ENCODE measurements around the gene FRAS1.
"Not testable (repeated sequence)": the region's sequence is repeated elsewhere in the genome, so short reads cannot be mapped to it uniquely, and the experiment has no call there.

Gene FRAS1

DNA sequence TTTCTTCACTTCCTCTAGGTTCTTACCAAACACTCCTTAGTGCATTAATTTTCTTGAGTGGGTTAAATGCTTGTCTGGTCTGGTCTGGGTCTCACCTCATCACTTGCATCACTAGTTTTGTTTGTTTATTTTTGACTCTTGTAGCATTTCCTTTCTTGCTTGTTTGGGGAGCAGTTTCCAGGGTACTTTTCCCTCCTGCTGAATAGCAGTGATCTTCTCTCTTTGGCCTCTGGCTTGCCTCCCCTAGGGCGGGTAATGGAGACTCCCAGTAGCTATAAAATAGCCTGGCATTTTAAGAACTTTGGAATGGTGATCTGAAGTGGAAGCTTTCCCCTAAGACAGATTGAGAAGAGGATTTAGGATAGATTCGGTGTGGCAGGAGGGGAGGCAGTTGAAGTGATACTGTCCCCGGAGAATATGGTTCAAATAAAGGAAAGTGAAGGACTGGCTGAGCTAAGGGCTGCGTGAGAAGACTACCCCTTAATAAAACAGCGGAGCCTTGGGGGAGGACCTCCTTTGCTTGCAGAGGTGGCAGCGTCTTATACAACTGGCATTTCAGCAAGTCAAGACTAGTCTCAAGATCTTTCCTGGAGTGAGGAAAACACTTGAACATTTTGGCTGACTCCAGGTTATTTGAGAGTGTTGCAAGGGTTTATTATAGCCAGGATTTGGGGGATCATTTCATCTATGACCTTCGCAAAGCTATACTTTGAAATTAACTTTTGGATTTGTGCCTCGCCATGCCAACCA, 190.6 kb downstream of the FRAS1 start:
- H3K4me1 ChIP-seq = peaks cover 4% of the 10 kb centered on the region; the same call in 1 of the 2 replicates
- H4K20me1 ChIP-seq = no peaks in the 10 kb centered on the region
- H3K9me3 ChIP-seq = peaks cover 14% of the 10 kb centered on the region
- no peaks in the 10 kb centered on the region for H3K27me3 ChIP-seq
- no peak overlapping the region for H3K4me3 ChIP-seq
- H3K4me2 ChIP-seq = no peak overlapping the region
- H3K9ac ChIP-seq = no peak overlapping the region
- no peak overlapping the region for H3K27ac ChIP-seq
- TF ChIP-seq Cebpa-rat (IDR thresholded peaks at IDR 0.05) = no peak
- no peaks in the 10 kb centered on the region for H3K36me3 ChIP-seq

DNA sequence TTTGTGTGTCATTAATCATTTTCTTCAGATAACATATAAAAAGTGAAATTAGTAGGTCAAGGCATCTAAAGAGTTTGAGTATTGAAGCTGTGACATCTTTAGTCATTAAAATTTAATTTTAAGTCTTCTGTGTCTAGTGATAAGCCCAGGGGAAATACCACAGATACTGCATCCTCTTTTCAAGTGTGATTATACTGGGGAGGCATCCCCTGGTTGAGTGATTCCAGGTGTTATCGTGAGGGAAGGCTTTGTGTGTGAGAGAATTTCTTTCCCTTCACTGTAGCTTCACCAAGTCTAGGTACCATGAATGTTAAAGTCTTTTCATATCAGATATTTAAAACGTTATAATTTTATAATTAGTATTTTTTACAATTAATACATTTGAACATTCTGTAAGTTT, 193.4 kb downstream of the FRAS1 start:
- H3K4me1 ChIP-seq = peaks cover 4% of the 10 kb centered on the region; the same call in 1 of the 2 replicates
- no peaks in the 10 kb centered on the region for H4K20me1 ChIP-seq
- TF ChIP-seq Cebpa-rat (IDR thresholded peaks at IDR 0.05) = no peak
- H3K9ac ChIP-seq = no peak overlapping the region
- peaks cover 23% of the 10 kb centered on the region for H3K9me3 ChIP-seq
- H3K27ac ChIP-seq = no peak overlapping the region
- H3K4me3 ChIP-seq = no peak overlapping the region
- H3K4me2 ChIP-seq = no peak overlapping the region
- H3K27me3 ChIP-seq = no peaks in the 10 kb centered on the region
- H3K36me3 ChIP-seq = no peaks in the 10 kb centered on the region

DNA sequence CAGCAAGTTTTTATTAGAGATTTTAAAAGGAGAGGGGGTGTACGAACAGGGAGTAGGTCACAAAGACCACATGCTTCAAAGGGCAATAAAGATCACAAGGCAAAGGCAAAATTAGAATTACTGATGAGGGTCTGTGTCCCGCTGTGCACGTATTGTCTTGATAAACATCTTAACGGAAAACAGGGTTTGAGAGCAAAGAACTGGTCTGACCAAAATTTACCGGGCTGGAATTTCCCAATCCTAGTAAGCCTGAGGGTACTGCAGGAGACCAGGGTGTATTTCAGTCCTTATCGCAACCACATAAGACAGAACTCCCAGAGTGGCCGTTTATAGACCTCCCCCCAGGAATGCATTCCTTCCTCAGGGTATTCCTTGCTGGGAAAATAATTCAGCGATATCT, 195.7 kb downstream of the FRAS1 start:
- H3K9ac ChIP-seq, H4K20me1 ChIP-seq, H3K4me1 ChIP-seq, H3K27me3 ChIP-seq, H3K4me3 ChIP-seq, H3K36me3 ChIP-seq, H3K4me2 ChIP-seq, H3K27ac ChIP-seq: not testable (repeated sequence)
- H3K9me3 ChIP-seq = peaks cover 23% of the 10 kb centered on the region

DNA sequence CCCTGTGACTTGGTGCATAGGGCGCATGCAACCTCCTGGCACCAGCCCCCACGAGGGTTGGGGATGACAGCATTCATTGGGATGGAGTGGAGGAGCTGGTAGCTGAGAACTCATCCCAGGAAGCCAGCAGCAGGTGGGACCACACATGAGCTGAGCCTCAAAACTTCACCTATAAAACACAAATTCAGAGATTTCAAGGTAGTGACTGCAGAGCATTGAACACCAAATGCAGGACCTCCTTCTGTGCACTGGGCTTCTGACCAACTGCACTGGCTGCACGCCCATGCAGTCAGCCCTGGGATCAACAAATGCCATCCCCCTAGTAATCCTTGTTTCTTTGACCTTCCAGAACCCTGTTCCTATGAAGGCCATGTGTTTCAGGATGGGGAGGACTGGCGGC, 197.8 kb downstream of the FRAS1 start:
- Histone ChIP-seq H3K27me3 (no peaks in the 10 kb centered on the region), H4K20me1 (no peaks in the 10 kb centered on the region), H3K36me3 (no peaks in the 10 kb centered on the region), H3K4me3 (no peak overlapping the region), H3K9ac (no peak overlapping the region), H3K4me1 (peaks cover 4% of the 10 kb centered on the region; the same call in 1 of the 2 replicates), H3K4me2 (no peak overlapping the region), H3K9me3 (peaks cover 23% of the 10 kb centered on the region), H3K27ac (no peak overlapping the region)
- no peak for TF ChIP-seq Cebpa-rat (IDR thresholded peaks at IDR 0.05)

DNA sequence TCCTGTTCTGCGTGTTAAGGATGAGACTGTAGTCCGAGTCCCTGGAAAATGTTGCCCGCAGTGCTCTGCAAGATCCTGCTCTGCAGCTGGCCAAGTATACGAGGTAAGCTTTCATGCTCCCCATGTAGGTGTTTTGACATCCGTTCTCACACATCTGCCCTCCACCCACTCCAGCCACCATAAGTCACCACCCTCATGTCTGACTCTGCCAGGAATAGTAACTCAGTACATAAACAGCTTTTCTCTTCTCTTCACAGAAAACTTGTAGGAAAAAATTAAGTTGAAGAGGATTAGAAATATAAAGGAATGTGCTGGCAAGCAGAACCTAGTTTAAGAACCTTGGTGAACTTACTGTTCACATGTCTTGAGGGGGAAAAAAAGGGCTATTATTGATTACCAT, 207.9 kb downstream of the FRAS1 start:
- peaks cover 10% of the 10 kb centered on the region for H3K9me3 ChIP-seq
- 0 out of 2 replicates have a peak, but pooled peaks cover 1% of the 10 kb centered on the region for H3K4me1 ChIP-seq
- H4K20me1 ChIP-seq = no peaks in the 10 kb centered on the region
- no peak overlapping the region for H3K9ac ChIP-seq
- TF ChIP-seq Cebpa-rat (IDR thresholded peaks at IDR 0.05) = no peak
- no peaks in the 10 kb centered on the region for H3K27me3 ChIP-seq
- no peak overlapping the region for H3K4me2 ChIP-seq
- H3K36me3 ChIP-seq = no peaks in the 10 kb centered on the region
- H3K27ac ChIP-seq = no peak overlapping the region
- no peak overlapping the region for H3K4me3 ChIP-seq

DNA sequence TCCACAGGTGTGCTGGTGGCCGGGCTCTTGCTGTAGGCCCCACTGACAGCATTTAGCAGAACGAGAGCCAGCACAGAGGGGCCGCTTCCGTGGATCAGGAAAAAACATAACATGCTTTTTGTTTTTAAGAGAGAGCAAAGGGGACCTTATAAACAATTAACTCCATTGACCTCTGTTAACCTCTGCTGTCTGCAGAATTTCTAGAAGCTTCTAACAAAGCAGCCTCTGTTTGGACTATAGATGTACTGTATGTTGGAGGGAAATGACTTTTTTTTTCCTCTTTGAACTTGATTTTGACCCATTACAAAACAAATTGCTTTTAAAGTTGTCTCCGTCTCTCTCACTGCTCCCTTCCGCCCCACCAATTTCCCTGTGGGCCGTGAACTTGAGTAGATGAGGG, 210.7 kb downstream of the FRAS1 start:
- Histone ChIP-seq H3K27ac (no peak overlapping the region), H3K36me3 (no peaks in the 10 kb centered on the region), H3K4me2 (no peak overlapping the region), H4K20me1 (no peaks in the 10 kb centered on the region), H3K9ac (no peak overlapping the region), H3K4me1 (0 out of 2 replicates have a peak, but pooled peaks cover 3% of the 10 kb centered on the region), H3K4me3 (no peak overlapping the region), H3K27me3 (no peaks in the 10 kb centered on the region), H3K9me3 (peaks cover 10% of the 10 kb centered on the region)
- TF ChIP-seq Cebpa-rat (IDR thresholded peaks at IDR 0.05) = no peak

DNA sequence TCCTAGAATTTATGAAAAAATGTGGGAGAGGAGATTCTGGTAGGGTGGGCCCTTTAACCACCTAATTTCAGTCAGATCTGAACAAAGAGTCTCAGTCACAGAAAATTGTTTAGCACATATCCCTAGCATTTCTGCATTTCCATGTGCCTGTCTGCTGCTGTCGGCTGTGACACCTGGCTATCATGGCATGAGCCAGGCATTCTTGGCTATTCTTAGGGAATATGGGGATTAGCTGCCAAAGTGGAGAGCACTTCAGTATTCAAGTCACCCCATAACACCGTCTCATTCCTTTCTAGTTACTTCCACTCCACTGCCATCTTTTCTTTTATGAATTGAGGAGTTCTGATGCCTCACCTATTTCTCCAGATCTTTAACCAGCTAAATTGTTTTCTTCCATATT, 211.5 kb downstream of the FRAS1 start:
- no peaks in the 10 kb centered on the region for H4K20me1 ChIP-seq
- H3K4me3 ChIP-seq = no peak overlapping the region
- no peak overlapping the region for H3K27ac ChIP-seq
- no peaks in the 10 kb centered on the region for H3K36me3 ChIP-seq
- no peak for TF ChIP-seq Cebpa-rat (IDR thresholded peaks at IDR 0.05)
- H3K4me2 ChIP-seq = no peak overlapping the region
- H3K9ac ChIP-seq = no peak overlapping the region
- 0 out of 2 replicates have a peak, but pooled peaks cover 3% of the 10 kb centered on the region for H3K4me1 ChIP-seq
- peaks cover 10% of the 10 kb centered on the region for H3K9me3 ChIP-seq
- no peaks in the 10 kb centered on the region for H3K27me3 ChIP-seq

DNA sequence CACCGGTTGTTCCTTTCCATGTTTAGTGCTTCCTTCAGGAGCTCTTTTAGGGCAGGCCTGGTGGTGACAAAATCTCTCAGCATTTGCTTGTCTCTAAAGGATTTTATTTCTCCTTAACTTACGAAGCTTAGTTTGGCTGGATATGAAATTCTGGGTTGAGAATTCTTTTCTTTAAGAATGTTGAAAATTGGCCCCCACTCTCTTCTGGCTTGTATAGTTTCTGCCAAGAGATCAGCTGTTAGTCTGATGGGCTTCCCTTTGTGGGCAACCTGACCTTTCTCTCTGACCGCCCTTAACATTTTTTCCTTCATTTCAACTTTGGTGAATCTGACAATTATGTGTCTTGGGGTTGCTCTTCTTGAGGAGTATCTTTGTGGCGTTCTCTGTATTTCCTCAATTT, 218.3 kb downstream of the FRAS1 start:
- not testable (repeated sequence) for H3K4me1 ChIP-seq, H3K27ac ChIP-seq, H3K9ac ChIP-seq, H3K27me3 ChIP-seq, H3K4me3 ChIP-seq, H3K36me3 ChIP-seq, H3K4me2 ChIP-seq, H3K9me3 ChIP-seq, H4K20me1 ChIP-seq

DNA sequence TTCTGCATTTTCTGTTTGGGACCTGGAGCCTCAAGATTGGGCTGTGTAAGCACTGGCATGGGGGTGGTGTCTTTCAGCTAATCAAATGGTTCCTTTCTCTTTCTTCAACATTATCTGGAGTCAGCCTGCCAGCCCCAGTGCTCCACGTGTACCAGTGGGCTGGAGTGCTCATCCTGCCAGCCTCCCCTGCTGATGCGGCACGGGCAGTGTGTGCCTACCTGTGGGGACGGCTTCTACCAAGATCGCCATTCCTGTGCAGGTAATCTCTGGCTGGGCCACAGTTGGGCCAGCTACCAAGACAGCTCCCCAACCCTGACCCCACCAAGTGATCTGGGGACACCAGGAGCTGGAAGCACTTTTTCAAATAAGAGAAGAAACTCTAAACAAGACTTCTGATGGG, 229.2 kb downstream of the FRAS1 start:
- no peak overlapping the region for H3K4me2 ChIP-seq
- H3K9me3 ChIP-seq = no peaks in the 10 kb centered on the region
- no peak overlapping the region for H3K27ac ChIP-seq
- no peaks in the 10 kb centered on the region for H3K27me3 ChIP-seq
- no peak overlapping the region for H3K4me3 ChIP-seq
- H3K4me1 ChIP-seq = no peaks in the 10 kb centered on the region
- H3K36me3 ChIP-seq = no peaks in the 10 kb centered on the region
- no peaks in the 10 kb centered on the region for H4K20me1 ChIP-seq
- no peak for TF ChIP-seq Cebpa-rat (IDR thresholded peaks at IDR 0.05)
- no peak overlapping the region for H3K9ac ChIP-seq

DNA sequence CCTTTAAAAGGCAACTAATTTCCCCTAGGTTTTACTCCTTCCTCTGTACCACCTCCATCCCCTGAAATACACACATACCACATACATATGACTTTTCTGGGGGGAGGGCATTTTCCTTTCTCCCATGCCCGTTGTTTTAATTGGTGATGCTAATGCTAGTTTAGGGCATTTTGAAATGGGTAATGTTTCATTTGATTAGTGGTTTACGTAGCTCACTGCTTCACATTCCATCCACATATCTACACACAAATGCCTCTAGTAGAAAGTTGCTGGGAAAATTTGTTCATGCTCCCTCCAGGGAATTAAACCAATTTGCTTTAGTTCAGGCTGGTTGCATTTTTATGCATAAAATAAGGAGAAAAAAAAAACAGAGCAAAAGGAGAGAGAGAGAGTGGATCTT, 231.2 kb downstream of the FRAS1 start:
- no peak overlapping the region for H3K9ac ChIP-seq
- H3K4me2 ChIP-seq = no peak overlapping the region
- no peak for TF ChIP-seq Cebpa-rat (IDR thresholded peaks at IDR 0.05)
- H4K20me1 ChIP-seq = no peaks in the 10 kb centered on the region
- H3K27me3 ChIP-seq = no peaks in the 10 kb centered on the region
- no peak overlapping the region for H3K27ac ChIP-seq
- H3K4me3 ChIP-seq = no peak overlapping the region
- H3K4me1 ChIP-seq = no peaks in the 10 kb centered on the region
- H3K9me3 ChIP-seq = no peaks in the 10 kb centered on the region
- H3K36me3 ChIP-seq = no peaks in the 10 kb centered on the region

DNA sequence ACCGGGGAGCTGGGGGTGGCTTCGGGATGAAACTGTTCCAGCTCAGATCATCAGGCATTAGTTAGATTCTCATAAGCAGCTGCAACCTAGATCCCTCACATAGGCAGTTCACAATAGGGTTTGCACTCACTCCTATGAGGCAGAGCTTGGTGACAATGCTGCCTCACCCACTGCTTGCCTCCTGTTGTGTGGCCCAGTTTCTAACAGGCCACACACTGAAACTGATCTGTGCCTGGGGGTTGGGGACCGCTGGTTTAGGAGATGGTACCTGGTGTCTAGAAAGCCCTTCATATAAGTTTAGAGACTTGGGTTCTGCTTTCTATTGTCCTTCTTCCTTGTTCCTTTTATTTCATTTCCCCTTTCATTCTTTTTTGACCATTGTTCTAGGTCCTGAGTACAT, 234.2 kb downstream of the FRAS1 start:
- H3K36me3 ChIP-seq = no peaks in the 10 kb centered on the region
- no peak overlapping the region for H3K9ac ChIP-seq
- TF ChIP-seq Cebpa-rat (IDR thresholded peaks at IDR 0.05) = no peak
- no peak overlapping the region for H3K4me2 ChIP-seq
- H4K20me1 ChIP-seq = no peaks in the 10 kb centered on the region
- peaks cover under 1% of the 10 kb centered on the region; the same call in 1 of the 2 replicates for H3K4me1 ChIP-seq
- H3K9me3 ChIP-seq = no peaks in the 10 kb centered on the region
- H3K4me3 ChIP-seq = no peak overlapping the region
- no peaks in the 10 kb centered on the region for H3K27me3 ChIP-seq
- no peak overlapping the region for H3K27ac ChIP-seq

Data from BLaER1 (cell line).